HepG2 (cell line): ENCODE measurements around the gene VAMP5. TPM values are rescaled to one million over a fixed set of nuclear protein-coding genes. Genes with fewer than 3 reads are reported as not detected.

Experiments
- ATM ChIP-seq: fragments of 450-650 bp; IDR thresholded peaks from 2 replicates; pipeline ENCODE4 v1.7.1; 2017; ENCODE audit warnings: mild to moderate bottlenecking, borderline replicate concordance
- FOXO1 ChIP-seq: sonication (generic); formaldehyde crosslinking; IDR thresholded peaks from 2 replicates; pipeline ENCODE4 v1.4.0; 2020; ENCODE audit warnings: missing genetic modification reagents
- GATAD1 ChIP-seq: IDR thresholded peaks from 2 replicates; pipeline ENCODE4 v1.6.1; 2016; ENCODE audit warnings: missing genetic modification reagents, missing compliant biosample characterization
- HDAC1 ChIP-seq: sonication (generic); formaldehyde crosslinking; IDR thresholded peaks from 2 replicates; pipeline ENCODE4 v1.5.1; 2020; ENCODE audit warnings: mild to moderate bottlenecking, missing genetic modification reagents
- MBNL3 ChIP-seq: fragments of 250-450 bp; sonication (Bioruptor Pico); conservative IDR thresholded peaks from 2 replicates; pipeline ENCODE4 v1.8.0; 2022; ENCODE audit warnings: mild to moderate bottlenecking, inconsistent platforms
- SIX4 ChIP-seq: sonication (generic); formaldehyde crosslinking; IDR thresholded peaks from 2 replicates; pipeline ENCODE4 v1.4.0; 2020; ENCODE audit warnings: missing genetic modification reagents
- TBL1XR1 ChIP-seq: fragments of 150-350 bp; IDR thresholded peaks from 2 replicates; pipeline ENCODE4 v1.6.1; 2014; ENCODE audit warnings: borderline replicate concordance, low read length; ENCODE audit not compliant: partially characterized antibody
- YY1 ChIP-seq: IDR thresholded peaks from 2 replicates; pipeline ENCODE4 v1.6.1; 2011; ENCODE audit warnings: low read length, low read depth, moderate library complexity, mild to moderate bottlenecking; ENCODE audit not compliant: insufficient read depth, insufficient replicate concordance
- ZC3H13 ChIP-seq: sonication (generic); formaldehyde crosslinking; IDR thresholded peaks from 2 replicates; pipeline ENCODE4 v1.8.1; 2023; ENCODE audit warnings: mild to moderate bottlenecking, missing genetic modification reagents, moderate library complexity
- ZNF326 ChIP-seq: sonication (generic); formaldehyde crosslinking; IDR thresholded peaks from 2 replicates; pipeline ENCODE4 v1.4.0; 2020; ENCODE audit warnings: missing genetic modification reagents, borderline replicate concordance
- ZNF432 ChIP-seq: sonication (generic); formaldehyde crosslinking; IDR thresholded peaks from 2 replicates; pipeline ENCODE4 v1.5.0; 2020; ENCODE audit warnings: missing genetic modification reagents, mild to moderate bottlenecking, borderline replicate concordance
- ZNF564 ChIP-seq: sonication (generic); formaldehyde crosslinking; IDR thresholded peaks from 2 replicates; pipeline ENCODE4 v1.8.1; 2023; ENCODE audit warnings: mild to moderate bottlenecking, missing genetic modification reagents
- ZNF878 ChIP-seq: sonication (generic); formaldehyde crosslinking; IDR thresholded peaks from 2 replicates; pipeline ENCODE4 v1.8.1; 2023; ENCODE audit warnings: mild to moderate bottlenecking, missing genetic modification reagents, moderate library complexity
- ZSCAN31 ChIP-seq: sonication (generic); formaldehyde crosslinking; IDR thresholded peaks from 2 replicates; pipeline ENCODE4 v1.5.0; 2020; ENCODE audit warnings: low read depth, mild to moderate bottlenecking, missing genetic modification reagents
- polyA plus RNA-seq, 8 experiments: library from polyadenylated mRNA; depleted of rRNA in 3 of 8; stranded (reverse) in 7 of 8; unstranded in 1 of 8; fragments of >200 nt; fragmentation: Illumina TruSeq in 4 of 8; extraction: Trizol in 4 of 8; gene quantifications; 2 replicates each; pipeline versions ENCODE4 v1.2.1 to v1.2.3, GENCODE V29; 2011 to 2016; ENCODE audit warnings: low read depth in 4 of 8, missing spikeins in 1 of 8, mixed read lengths in 1 of 8; ENCODE audit not compliant: insufficient read depth in 1 of 8
- total RNA-seq, 5 experiments: library from RNA; depleted of rRNA; stranded (reverse); fragments of >200 nt; fragmentation: Illumina TruSeq; extraction: Trizol; gene quantifications; 2 replicates each; pipeline ENCODE4 v1.2.3, GENCODE V29; 2016; ENCODE audit warnings: low read depth in 1 of 5
- TF ChIP-seq, protein P1 (sequence below): sonication (generic); formaldehyde crosslinking; IDR thresholded peaks from 2 replicates; pipeline ENCODE4 v1.4.0; 2020; ENCODE audit warnings: missing genetic modification reagents, mild to moderate bottlenecking, borderline replicate concordance
- TF ChIP-seq, protein P2 (sequence below), 2 experiments: sonication (generic) in 1 of 2; formaldehyde crosslinking in 1 of 2; IDR thresholded peaks; 2 replicates each; pipeline versions ENCODE4 v1.6.1 to v1.9.0; 2014 to 2022; ENCODE audit warnings: antibody characterized with exemption in 1 of 2, borderline replicate concordance in 1 of 2, inconsistent platforms in 1 of 2, low read depth in 1 of 2, missing genetic modification reagents in 1 of 2
- TF ChIP-seq, protein P3 (sequence below): sonication (generic); formaldehyde crosslinking; IDR thresholded peaks from 2 replicates; pipeline ENCODE4 v1.4.0; 2020; ENCODE audit warnings: mild to moderate bottlenecking, missing genetic modification reagents
- TF ChIP-seq, protein P4 (sequence below): sonication (generic); formaldehyde crosslinking; IDR thresholded peaks from 2 replicates; pipeline ENCODE4 v1.8.0; 2022; ENCODE audit warnings: low read depth, missing genetic modification reagents

The VAMP5 gene
- total and polyA plus RNA-seq, 2 of the 13 experiments (the other 11 are each of a cell fraction or from before 2014, with no cell fraction given): 7.2 to 56.7 TPM

DNA sequence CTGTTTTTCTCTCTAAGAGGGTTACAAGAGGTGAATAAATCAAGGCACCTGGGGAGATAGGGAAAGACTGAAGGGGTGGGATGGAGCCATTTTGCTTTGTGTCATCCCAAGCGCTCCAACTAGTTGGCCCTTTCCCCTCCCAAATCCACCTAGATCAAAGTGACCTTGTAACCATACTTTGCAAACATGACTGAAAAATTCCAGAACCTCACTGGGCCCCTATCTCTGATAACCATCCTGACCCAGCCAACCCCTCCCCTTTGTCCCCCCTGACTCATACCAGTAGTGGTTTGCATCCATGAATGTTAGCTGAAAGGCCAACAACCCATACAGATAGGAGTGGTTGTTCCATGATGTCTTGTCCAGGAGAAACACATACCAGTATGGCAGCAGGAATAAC, 26.1 kb upstream of the VAMP5 start (continued):
- TF ChIP-seq ATM (no peak), ZNF326 (CRISPR knock-in tag) (no peak), TBL1XR1 (no peak), ZC3H13 (CRISPR knock-in tag) (no peak), ZNF878 (CRISPR knock-in tag) (no peak), MBNL3 (CRISPR knock-in tag) (no peak), SIX4 (CRISPR knock-in tag) (no peak), ZNF432 (CRISPR knock-in tag) (no peak), YY1 (no peak), ZNF564 (CRISPR knock-in tag) (no peak), FOXO1 (CRISPR knock-in tag) (no peak), HDAC1 (peak; percentile 59; the same call in 1 of the 2 replicates), GATAD1 (CRISPR knock-in tag) (0 out of 2 replicates have a peak, but pooled peaks have one; percentile 28), ZSCAN31 (no peak)
- TF ChIP-seq, protein P1, sequence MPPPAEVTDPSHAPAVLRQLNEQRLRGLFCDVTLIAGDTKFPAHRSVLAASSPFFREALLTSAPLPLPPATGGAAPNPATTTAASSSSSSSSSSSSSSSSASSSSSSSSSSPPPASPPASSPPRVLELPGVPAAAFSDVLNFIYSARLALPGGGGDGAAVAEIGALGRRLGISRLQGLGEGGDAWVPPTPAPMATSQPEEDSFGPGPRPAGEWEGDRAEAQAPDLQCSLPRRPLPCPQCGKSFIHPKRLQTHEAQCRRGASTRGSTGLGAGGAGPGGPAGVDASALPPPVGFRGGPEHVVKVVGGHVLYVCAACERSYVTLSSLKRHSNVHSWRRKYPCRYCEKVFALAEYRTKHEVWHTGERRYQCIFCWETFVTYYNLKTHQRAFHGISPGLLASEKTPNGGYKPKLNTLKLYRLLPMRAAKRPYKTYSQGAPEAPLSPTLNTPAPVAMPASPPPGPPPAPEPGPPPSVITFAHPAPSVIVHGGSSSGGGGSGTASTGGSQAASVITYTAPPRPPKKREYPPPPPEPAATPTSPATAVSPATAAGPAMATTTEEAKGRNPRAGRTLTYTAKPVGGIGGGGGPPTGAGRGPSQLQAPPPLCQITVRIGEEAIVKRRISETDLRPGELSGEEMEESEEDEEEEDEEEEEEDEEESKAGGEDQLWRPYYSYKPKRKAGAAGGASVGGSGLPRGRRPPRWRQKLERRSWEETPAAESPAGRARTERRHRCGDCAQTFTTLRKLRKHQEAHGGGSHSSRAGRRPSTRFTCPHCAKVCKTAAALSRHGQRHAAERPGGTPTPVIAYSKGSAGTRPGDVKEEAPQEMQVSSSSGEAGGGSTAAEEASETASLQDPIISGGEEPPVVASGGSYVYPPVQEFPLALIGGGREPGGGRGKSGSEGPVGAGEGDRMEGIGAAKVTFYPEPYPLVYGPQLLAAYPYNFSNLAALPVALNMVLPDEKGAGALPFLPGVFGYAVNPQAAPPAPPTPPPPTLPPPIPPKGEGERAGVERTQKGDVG: no peak
- TF ChIP-seq, protein P2, sequence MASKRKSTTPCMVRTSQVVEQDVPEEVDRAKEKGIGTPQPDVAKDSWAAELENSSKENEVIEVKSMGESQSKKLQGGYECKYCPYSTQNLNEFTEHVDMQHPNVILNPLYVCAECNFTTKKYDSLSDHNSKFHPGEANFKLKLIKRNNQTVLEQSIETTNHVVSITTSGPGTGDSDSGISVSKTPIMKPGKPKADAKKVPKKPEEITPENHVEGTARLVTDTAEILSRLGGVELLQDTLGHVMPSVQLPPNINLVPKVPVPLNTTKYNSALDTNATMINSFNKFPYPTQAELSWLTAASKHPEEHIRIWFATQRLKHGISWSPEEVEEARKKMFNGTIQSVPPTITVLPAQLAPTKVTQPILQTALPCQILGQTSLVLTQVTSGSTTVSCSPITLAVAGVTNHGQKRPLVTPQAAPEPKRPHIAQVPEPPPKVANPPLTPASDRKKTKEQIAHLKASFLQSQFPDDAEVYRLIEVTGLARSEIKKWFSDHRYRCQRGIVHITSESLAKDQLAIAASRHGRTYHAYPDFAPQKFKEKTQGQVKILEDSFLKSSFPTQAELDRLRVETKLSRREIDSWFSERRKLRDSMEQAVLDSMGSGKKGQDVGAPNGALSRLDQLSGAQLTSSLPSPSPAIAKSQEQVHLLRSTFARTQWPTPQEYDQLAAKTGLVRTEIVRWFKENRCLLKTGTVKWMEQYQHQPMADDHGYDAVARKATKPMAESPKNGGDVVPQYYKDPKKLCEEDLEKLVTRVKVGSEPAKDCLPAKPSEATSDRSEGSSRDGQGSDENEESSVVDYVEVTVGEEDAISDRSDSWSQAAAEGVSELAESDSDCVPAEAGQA (IDR thresholded peaks at IDR 0.05; ENCODE audit: low read depth): no peak
- TF ChIP-seq, protein P2 (CRISPR knock-in tag; IDR thresholded peaks at IDR 0.05; ENCODE audit: borderline replicate concordance): no peak
- TF ChIP-seq, protein P3, sequence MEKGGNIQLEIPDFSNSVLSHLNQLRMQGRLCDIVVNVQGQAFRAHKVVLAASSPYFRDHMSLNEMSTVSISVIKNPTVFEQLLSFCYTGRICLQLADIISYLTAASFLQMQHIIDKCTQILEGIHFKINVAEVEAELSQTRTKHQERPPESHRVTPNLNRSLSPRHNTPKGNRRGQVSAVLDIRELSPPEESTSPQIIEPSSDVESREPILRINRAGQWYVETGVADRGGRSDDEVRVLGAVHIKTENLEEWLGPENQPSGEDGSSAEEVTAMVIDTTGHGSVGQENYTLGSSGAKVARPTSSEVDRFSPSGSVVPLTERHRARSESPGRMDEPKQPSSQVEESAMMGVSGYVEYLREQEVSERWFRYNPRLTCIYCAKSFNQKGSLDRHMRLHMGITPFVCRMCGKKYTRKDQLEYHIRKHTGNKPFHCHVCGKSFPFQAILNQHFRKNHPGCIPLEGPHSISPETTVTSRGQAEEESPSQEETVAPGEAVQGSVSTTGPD (CRISPR knock-in tag): 0 out of 2 replicates have a peak, but pooled peaks have one; percentile 44
- TF ChIP-seq, protein P4, sequence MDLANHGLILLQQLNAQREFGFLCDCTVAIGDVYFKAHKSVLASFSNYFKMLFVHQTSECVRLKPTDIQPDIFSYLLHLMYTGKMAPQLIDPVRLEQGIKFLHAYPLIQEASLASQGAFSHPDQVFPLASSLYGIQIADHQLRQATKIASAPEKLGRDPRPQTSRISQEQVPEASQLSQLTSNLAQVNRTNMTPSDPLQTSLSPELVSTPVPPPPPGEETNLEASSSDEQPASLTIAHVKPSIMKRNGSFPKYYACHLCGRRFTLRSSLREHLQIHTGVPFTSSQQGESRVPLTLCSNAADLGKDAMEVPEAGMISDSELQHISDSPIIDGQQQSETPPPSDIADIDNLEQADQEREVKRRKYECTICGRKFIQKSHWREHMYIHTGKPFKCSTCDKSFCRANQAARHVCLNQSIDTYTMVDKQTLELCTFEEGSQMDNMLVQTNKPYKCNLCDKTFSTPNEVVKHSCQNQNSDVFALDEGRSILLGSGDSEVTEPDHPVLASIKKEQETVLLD (CRISPR knock-in tag): no peak
